KOPT-K1 (cell line): ENCODE results near the gene NTRK1.
"Not testable (repeated sequence)": the region's sequence is repeated elsewhere in the genome, so short reads cannot be mapped to it uniquely, and the experiment has no call there.

Source experiments
- H3K27ac ChIP-seq: fragments of 200-600 bp; sonication (generic); 2 replicates; pipeline ENCODE4 v1.5.1; 2016; ENCODE audit warnings: antibody characterized with exemption, mild to moderate bottlenecking, low read depth, low read length; ENCODE audit not compliant: poor library complexity, severe bottlenecking
- H3K36me3 ChIP-seq: fragments of 200-600 bp; sonication (generic); 2 replicates; pipeline ENCODE4 v1.5.1; 2017; ENCODE audit warnings: antibody characterized with exemption, mild to moderate bottlenecking, low read length, moderate library complexity; ENCODE audit not compliant: insufficient read depth
- H3K9me3 ChIP-seq: fragments of 200-600 bp; sonication (generic); 2 replicates; pipeline ENCODE4 v1.5.1; 2017; ENCODE audit warnings: antibody characterized with exemption, low read length, mild to moderate bottlenecking; ENCODE audit not compliant: insufficient read depth, poor library complexity, severe bottlenecking

The NTRK1 gene

GRCh38 chr1:156913809-156914387 lies 53.2 kb downstream of the NTRK1 start:
- no peaks in the 10 kb centered on the region for H3K36me3 ChIP-seq
- no peak overlapping the region for H3K27ac ChIP-seq

DNA sequence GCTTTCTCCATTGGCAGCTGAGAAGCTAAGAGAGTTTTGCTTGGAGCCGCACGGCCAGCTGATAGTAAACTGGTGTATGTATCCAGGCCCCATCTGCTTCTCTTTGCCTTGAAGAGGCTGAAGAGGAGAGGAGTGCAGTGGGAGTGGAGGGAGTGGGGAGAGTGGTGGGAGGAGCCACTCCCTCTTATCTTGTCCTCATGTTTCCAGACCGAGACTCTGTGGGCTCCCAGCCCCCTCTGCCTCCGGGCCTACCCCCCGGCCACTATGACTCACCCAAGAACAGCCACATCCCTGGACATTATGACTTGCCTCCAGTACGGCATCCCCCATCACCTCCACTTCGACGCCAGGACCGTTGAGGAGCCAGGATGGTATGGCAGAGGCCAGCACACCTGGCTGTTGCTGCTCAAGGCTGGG lies 53.8 kb downstream of the NTRK1 start:
- Histone ChIP-seq H3K36me3 (no peaks in the 10 kb centered on the region), H3K9me3 (no peaks in the 10 kb centered on the region), H3K27ac (no peak overlapping the region)

More at GRCh38 chr1:156913809-156914387, 53.2 kb downstream of the NTRK1 start:
- H3K9me3 ChIP-seq: no peaks in the 10 kb centered on the region

- H3K36me3 ChIP-seq: no peaks in the 10 kb centered on the region
Observed at GRCh38 chr1:156920233-156921052, 59.8 kb downstream of the NTRK1 start, which contains the start of gene LRRC71. TSS of gene LRRC71 (plus strand) at chr1:156920632. CDS start at chr1:156920804, 172 bp downstream.

GRCh38 chr1:156921053-156921529 lies 60.4 kb downstream of the NTRK1 start:
- no peak overlapping the region for H3K27ac ChIP-seq
- no peaks in the 10 kb centered on the region for H3K9me3 ChIP-seq
- H3K36me3 ChIP-seq: no peaks in the 10 kb centered on the region

More at GRCh38 chr1:156920233-156921052, 59.8 kb downstream of the NTRK1 start, which contains the start of gene LRRC71:
- no peaks in the 10 kb centered on the region for H3K9me3 ChIP-seq
- H3K27ac ChIP-seq: no peak within 1 kb of the TSS

- Histone ChIP-seq H3K36me3 (no peaks in the 10 kb centered on the region), H3K27ac (no peak overlapping the region), H3K9me3 (no peaks in the 10 kb centered on the region)
Observed at GRCh38 chr1:156922986-156923669, 62.5 kb downstream of the NTRK1 start.

DNA sequence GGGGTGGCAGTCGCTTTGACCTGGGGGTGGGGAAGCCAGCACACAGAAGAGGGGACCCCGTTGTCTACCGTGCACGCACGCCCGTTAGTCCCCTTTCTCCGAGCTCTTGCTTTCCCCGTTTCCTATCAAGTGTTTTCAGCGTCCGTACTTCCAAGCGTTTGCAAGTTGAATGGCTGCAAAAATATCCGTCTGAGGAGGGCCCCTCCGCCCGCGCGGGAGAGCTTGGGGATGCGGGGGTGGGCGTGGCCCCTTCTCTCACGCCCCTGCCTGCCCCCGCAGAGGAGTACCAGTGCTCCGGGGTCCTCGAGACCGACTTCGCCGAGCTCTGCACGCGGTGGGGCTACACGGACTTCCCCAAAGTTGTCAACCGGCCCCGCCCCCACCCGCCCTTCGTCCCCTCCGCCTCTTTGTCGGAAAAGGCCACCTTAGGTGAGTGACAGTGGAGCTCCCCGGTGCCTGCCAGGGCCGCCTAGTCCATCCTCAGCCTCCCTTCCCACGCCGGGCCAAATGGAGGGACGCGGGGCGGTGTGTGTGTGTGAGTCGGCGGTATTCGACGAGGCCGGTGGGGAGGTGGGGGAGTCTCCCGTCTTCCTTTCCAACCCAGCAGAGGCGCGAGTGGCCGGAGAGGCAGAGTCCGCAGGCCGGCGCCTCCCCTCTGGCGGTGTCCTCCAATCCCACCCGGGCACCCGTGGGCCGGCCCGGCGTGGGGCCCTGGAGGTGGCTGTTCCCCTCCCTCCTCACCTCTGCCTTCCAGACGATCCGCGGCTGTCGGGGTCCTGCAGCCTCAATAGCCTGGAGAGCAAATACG lies 63.2 kb downstream of the NTRK1 start:
- no peaks in the 10 kb centered on the region for H3K9me3 ChIP-seq
- H3K27ac ChIP-seq: no peak overlapping the region
- H3K36me3 ChIP-seq: no peaks in the 10 kb centered on the region

DNA sequence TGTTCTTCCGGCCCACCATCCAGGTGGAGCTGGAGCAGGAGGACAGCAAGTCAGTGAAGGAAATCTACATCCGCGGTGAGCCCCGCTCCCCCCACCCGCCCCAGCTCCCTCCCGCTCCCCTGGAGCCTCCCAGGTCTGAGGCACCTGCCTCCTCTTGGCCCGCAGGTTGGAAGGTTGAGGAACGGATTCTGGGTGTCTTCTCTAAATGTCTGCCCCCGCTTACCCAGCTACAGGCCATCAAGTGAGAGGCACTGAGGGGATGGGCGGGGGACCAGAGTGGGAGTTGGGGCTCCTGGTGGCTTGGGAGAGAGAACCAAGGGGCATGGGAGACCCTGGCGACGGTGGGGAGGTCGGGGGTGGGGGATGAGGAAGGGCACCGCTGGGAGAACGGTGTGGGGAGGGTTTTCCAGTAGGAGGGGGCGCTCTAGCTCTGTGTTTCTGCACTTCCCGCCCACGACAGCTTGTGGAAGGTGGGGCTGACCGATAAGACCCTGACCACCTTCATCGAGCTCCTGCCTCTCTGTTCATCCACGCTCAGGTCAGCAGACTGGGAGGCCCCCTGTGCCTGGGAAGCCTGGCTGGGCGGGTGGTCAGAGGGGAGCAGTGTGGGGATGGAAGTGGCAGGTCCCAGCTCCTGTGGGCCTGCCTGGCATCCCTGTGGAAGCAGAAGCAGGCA lies 64.0 kb downstream of the NTRK1 start:
- Histone ChIP-seq H3K27ac (no peak overlapping the region), H3K9me3 (no peaks in the 10 kb centered on the region), H3K36me3 (no peaks in the 10 kb centered on the region)

DNA sequence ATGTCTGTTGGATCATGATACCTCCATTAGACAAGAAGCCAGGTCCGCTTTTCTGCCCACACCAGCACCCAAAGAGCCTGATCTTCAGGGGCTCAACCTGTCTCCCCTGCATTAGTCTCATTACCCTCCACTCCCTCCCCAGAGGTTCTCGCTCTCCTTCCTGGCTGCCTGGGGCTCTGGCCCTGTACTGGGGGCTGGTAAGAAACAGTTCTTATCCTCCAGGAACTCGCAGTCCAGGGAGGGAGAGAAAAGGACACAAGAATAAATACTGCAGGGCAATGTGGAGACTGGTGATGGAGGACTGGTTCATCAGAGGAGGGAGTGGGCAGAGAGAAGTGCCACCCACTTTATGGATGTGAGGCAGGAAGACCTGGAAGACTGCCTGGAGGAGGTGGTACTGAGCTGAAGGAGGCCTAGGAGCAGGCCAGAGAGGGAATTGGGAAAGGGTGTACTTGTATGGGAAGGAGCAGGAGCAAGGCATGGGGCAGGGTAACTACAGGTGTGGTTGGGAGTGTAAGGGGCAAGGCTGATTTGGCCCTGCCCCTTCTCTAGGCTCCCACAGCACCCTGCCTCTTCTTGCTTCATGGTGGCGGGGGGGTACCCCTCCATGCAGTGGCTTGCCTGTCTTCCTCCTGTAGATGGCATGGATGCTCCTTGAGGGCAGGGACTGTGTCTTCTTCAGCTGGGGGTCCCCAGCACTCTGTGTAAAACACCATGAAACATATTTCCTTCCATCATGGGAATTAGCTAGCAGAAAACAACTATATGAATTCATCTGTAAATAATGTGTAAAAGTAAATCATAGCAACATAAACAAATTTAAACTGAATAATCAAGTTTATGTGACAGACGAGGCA lies 64.7 kb downstream of the NTRK1 start:
- Histone ChIP-seq H3K9me3 (no peaks in the 10 kb centered on the region), H3K36me3 (no peaks in the 10 kb centered on the region), H3K27ac (no peak overlapping the region)

DNA sequence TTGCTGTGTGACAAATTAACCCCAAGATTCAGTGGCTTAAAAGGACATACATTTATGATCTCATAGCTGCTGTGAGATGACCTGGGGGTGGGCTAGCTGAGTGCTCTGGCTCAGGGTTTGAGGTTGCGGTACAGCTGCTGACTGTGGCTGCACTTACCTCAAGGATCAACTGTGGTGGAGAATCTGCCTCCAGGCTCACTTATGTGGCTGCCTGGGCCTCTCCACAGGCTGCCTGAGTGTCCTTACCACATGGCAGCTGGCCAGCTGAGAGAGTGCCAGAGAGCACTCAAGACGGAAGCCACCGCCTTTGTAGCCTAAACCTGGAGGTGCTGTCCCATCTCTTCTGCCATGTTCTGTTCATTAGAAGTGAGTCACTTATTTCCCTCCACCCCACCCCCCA lies 65.5 kb downstream of the NTRK1 start:
- H3K9me3 ChIP-seq: no peaks in the 10 kb centered on the region
- H3K27ac ChIP-seq: no peak overlapping the region
- no peaks in the 10 kb centered on the region for H3K36me3 ChIP-seq

GRCh38 chr1:156926695-156927094 lies 66.0 kb downstream of the NTRK1 start:
- not testable (repeated sequence) for H3K36me3 ChIP-seq, H3K9me3 ChIP-seq, H3K27ac ChIP-seq

DNA sequence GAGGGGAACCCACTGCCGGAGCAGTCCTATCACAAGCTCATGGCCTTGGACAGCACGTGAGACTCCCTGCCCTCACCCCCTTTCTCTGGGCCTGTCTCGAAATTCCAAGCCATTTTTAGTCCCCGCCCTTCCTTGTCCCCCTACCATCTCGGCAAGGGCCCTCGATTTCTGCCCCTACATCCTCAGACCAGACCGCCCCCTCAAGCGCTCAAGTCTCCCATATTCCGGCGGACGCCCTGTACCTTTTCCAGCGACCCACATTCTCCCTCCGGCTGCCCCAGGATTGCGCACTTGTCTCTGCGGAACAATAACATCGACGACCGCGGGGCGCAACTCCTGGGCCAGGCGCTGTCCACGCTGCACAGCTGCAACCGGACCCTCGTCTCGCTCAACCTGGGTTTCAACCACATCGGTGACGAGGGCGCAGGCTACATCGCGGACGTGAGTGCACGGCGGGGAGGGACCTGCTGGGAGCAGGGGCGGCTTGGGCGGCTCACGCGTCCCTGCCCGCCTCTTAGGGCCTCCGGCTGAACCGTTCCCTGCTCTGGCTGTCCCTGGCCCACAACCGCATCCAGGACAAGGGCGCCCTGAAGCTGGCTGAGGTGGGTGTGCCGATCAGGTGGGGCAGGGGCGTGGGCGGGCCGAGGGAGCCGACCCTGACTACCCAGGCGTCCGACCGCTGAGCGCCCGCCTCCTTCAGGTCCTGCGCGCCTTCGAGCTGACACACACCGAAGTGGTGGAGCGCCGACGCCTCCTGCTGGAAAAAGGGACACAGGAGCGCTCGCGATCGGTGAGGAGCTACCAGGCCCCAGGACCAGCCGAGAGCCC lies 66.8 kb downstream of the NTRK1 start:
- H3K9me3 ChIP-seq: no peaks in the 10 kb centered on the region
- H3K36me3 ChIP-seq: no peaks in the 10 kb centered on the region
- H3K27ac ChIP-seq: no peak overlapping the region

GRCh38 chr1:156928043-156928602 lies 67.5 kb downstream of the NTRK1 start:
- Histone ChIP-seq H3K27ac (no peak overlapping the region), H3K36me3 (no peaks in the 10 kb centered on the region), H3K9me3 (no peaks in the 10 kb centered on the region)
